Fibroblast of lung (primary cell): Measurements from ENCODE around the gene AKAP13. TPM values are rescaled to one million over a fixed set of nuclear protein-coding genes. Genes with fewer than 3 reads are reported as not detected.

Source experiments
- DNase-seq, 2 donors: peaks; one replicate each; pipeline versions ENCODE4 v3.0.0 to v3.0.0-alpha.2; 2010; ENCODE audit warnings: low read depth in 2 of 2
- H2AFZ ChIP-seq: 2 replicates; pipeline ENCODE4 v1.5.1; 2012; ENCODE audit warnings: low read length, control low read depth, inconsistent platforms
- H3K27ac ChIP-seq: 2 replicates; pipeline ENCODE4 v1.5.1; 2011; ENCODE audit warnings: low read length, control low read depth; ENCODE audit not compliant: insufficient read depth
- H3K27me3 ChIP-seq: 2 replicates; pipeline ENCODE4 v1.5.1; 2011; ENCODE audit warnings: mild to moderate bottlenecking, low read length; ENCODE audit not compliant: control insufficient read depth, insufficient read depth
- H3K36me3 ChIP-seq: 2 replicates; pipeline ENCODE4 v1.5.1; 2011; ENCODE audit warnings: low read length; ENCODE audit not compliant: control insufficient read depth, insufficient read depth
- H3K4me1 ChIP-seq: 2 replicates; pipeline ENCODE4 v1.5.1; 2011; ENCODE audit warnings: low read length; ENCODE audit not compliant: control insufficient read depth, insufficient read depth; ENCODE audit errors: extremely low read depth
- H3K4me2 ChIP-seq: 2 replicates; pipeline ENCODE4 v1.5.1; 2011; ENCODE audit warnings: low read length, control low read depth; ENCODE audit not compliant: insufficient read depth; ENCODE audit errors: extremely low read depth
- H3K4me3 ChIP-seq, 4 experiments: fragments of 200-600 bp in 1 of 4; sonication (generic) in 1 of 4; replicated peaks in 1 of 4; 2 replicates each; pipeline ENCODE4 v1.5.1; 2011 to 2016; ENCODE audit warnings: low read length in 4 of 4, low read depth in 3 of 4, mild to moderate bottlenecking in 3 of 4, control low read depth in 2 of 4, inconsistent platforms in 1 of 4, mixed read lengths in 1 of 4; ENCODE audit not compliant: insufficient read depth in 1 of 4; ENCODE audit errors: control extremely low read depth in 1 of 4
- H3K79me2 ChIP-seq: 2 replicates; pipeline ENCODE4 v1.5.1; 2012; ENCODE audit warnings: mild to moderate bottlenecking, low read length, inconsistent platforms; ENCODE audit not compliant: control insufficient read depth, insufficient read depth
- H3K9ac ChIP-seq: 2 replicates; pipeline ENCODE4 v1.5.1; 2011; ENCODE audit warnings: mild to moderate bottlenecking, low read length, control low read depth; ENCODE audit not compliant: insufficient read depth
- H3K9me3 ChIP-seq: 2 replicates; pipeline ENCODE4 v1.5.1; 2012; ENCODE audit warnings: low read depth, low read length; ENCODE audit not compliant: control insufficient read depth, insufficient read depth
- H4K20me1 ChIP-seq: 2 replicates; pipeline ENCODE4 v1.5.1; 2011; ENCODE audit warnings: low read length; ENCODE audit not compliant: control insufficient read depth, insufficient read depth; ENCODE audit errors: extremely low read depth
- EZH2 ChIP-seq: IDR thresholded peaks from 2 replicates; pipeline ENCODE4 v1.5.1; 2012; ENCODE audit warnings: low read length, control low read depth, mild to moderate bottlenecking; ENCODE audit errors: missing control alignments
- polyA plus RNA-seq, 2 donors: library from polyadenylated mRNA; depleted of rRNA in 1 of 2; stranded (reverse) in 1 of 2; unstranded in 1 of 2; fragments of >200 nt; gene quantifications; 2 replicates each; pipeline ENCODE4 v1.2.1, GENCODE V29; 2011 to 2012; ENCODE audit warnings: missing spikeins in 1 of 2
- total RNA-seq: library from RNA; depleted of rRNA; stranded (reverse); fragments of >200 nt; gene quantifications from 2 replicates; pipeline ENCODE4 v1.2.1, GENCODE V29; 2014
- TF ChIP-seq, protein P1 (sequence below), 2 donors: IDR thresholded peaks in 1 of 2; conservative IDR thresholded peaks in 1 of 2; 1 replicate in 1 of 2; 2 replicates in 1 of 2; pipeline ENCODE4 v1.5.1; 2011 to 2012; ENCODE audit warnings: low read length in 2 of 2, control low read depth in 1 of 2, inconsistent platforms in 1 of 2, low read depth in 1 of 2, mild to moderate bottlenecking in 1 of 2

Gene AKAP13
- total and polyA plus RNA-seq, 2 donors (not counting 1 experiment from before 2014, with no cell fraction given), result 8.3 to 68.4 TPM

- no peaks in the 10 kb centered on the region for H3K36me3 ChIP-seq
- no peaks in the 10 kb centered on the region for H3K27me3 ChIP-seq
- H4K20me1 ChIP-seq, result no peaks in the 10 kb centered on the region
- no peak for TF ChIP-seq EZH2
- TF ChIP-seq, protein P1, sequence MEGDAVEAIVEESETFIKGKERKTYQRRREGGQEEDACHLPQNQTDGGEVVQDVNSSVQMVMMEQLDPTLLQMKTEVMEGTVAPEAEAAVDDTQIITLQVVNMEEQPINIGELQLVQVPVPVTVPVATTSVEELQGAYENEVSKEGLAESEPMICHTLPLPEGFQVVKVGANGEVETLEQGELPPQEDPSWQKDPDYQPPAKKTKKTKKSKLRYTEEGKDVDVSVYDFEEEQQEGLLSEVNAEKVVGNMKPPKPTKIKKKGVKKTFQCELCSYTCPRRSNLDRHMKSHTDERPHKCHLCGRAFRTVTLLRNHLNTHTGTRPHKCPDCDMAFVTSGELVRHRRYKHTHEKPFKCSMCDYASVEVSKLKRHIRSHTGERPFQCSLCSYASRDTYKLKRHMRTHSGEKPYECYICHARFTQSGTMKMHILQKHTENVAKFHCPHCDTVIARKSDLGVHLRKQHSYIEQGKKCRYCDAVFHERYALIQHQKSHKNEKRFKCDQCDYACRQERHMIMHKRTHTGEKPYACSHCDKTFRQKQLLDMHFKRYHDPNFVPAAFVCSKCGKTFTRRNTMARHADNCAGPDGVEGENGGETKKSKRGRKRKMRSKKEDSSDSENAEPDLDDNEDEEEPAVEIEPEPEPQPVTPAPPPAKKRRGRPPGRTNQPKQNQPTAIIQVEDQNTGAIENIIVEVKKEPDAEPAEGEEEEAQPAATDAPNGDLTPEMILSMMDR (conservative IDR thresholded peaks at IDR 0.05 in 1 of 2, IDR thresholded peaks at IDR 0.05 in 1 of 2; ENCODE audit: low read depth in 1 of 2, low read length in 2 of 2), result no peak
- H3K79me2 ChIP-seq, result no peaks in the 10 kb centered on the region
- no peak overlapping the region for H3K9ac ChIP-seq
- no peaks in the 10 kb centered on the region for H3K9me3 ChIP-seq
- H3K27ac ChIP-seq, result no peak overlapping the region
- DNase-seq, result no peak
- H3K4me2 ChIP-seq, result no peak overlapping the region
- peaks cover 11% of the 10 kb centered on the region for H3K4me1 ChIP-seq
- no peak overlapping the region for H2AFZ ChIP-seq
- no peak overlapping the region for H3K4me3 ChIP-seq
These were observed 24.1 kb upstream of the AKAP13 start for GRCh38 chr15:85356276-85356675.

DNA sequence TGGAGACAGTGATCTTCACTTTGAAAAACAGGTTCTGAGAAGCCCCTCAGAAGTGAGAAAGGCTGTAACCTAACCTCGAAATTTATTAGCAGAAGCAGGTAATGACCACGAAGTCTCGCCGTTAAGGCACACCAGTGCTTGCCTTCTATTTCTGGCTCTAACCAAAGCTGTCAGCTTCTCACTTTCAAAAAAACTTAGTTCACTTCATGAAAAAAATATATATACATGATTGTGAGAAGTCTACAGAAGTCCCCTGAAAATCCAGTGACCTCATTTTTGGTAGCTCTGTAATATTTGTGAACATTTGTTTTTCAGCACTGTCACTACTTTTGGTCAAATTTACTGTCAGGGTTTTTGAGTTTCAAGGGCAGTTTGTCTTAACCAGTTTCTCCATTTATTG, 19.1 kb upstream of the AKAP13 start:
- no peaks in the 10 kb centered on the region for H3K79me2 ChIP-seq
- DNase-seq, result no peak
- no peaks in the 10 kb centered on the region for H3K27me3 ChIP-seq
- no peak overlapping the region for H2AFZ ChIP-seq
- H3K9me3 ChIP-seq, result no peaks in the 10 kb centered on the region
- H3K4me3 ChIP-seq, result no peak overlapping the region
- H3K9ac ChIP-seq, result no peak overlapping the region
- TF ChIP-seq EZH2, result no peak
- TF ChIP-seq, protein P1 (conservative IDR thresholded peaks at IDR 0.05 in 1 of 2, IDR thresholded peaks at IDR 0.05 in 1 of 2; ENCODE audit: low read depth in 1 of 2, low read length in 2 of 2), result no peak
- H3K4me2 ChIP-seq, result no peak overlapping the region
- H3K4me1 ChIP-seq, result peaks cover 6% of the 10 kb centered on the region
- H3K27ac ChIP-seq, result no peak overlapping the region
- H4K20me1 ChIP-seq, result no peaks in the 10 kb centered on the region
- no peaks in the 10 kb centered on the region for H3K36me3 ChIP-seq

DNA sequence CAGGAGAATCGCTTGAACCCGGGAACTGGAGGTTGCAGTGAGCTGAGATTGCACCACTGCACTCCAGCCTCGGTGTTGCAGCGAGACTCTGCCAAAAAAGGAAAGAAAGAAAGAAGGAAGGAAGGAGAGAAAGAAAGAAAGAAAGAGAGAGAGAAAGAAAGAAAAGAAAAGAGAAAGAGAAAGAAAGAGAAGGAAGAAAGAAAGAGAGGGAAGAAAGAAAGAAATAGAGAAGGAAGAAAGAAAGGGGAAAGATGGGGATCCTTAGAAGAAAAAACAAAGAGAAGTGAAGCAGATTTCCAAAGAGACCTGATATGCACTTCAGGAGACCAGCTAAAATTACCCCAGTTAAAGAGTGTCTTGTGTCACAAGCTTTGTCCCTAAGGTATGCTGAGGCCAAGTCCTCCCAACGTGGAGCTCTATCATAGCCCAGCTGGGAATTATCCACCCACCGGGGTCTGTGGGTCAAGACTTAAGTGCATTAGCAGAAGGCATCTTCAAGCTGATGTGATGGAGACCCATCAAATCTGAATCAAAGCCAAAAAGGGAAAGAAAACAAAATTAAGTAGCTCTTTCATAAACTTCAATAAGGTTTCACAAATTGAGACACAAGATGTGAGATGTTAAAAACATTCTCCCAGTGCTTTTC, 17.8 kb upstream of the AKAP13 start:
- Histone ChIP-seq H3K27ac (no peak overlapping the region), H3K4me2 (no peak overlapping the region), H3K4me1 (peaks cover 4% of the 10 kb centered on the region), H3K9me3 (no peaks in the 10 kb centered on the region), H3K36me3 (no peaks in the 10 kb centered on the region), H3K4me3 (no peak overlapping the region), H3K27me3 (no peaks in the 10 kb centered on the region), H4K20me1 (no peaks in the 10 kb centered on the region), H3K9ac (no peak overlapping the region), H2AFZ (no peak overlapping the region), H3K79me2 (no peaks in the 10 kb centered on the region)
- TF ChIP-seq, protein P1 (conservative IDR thresholded peaks at IDR 0.05 in 1 of 2, IDR thresholded peaks at IDR 0.05 in 1 of 2; ENCODE audit: low read depth in 1 of 2, low read length in 2 of 2), result no peak
- no peak for TF ChIP-seq EZH2
- no peak for DNase-seq
